ENCODE measurements around the gene ENOX2.
"Not testable (repeated sequence)": the region's sequence is repeated elsewhere in the genome, so short reads cannot be mapped to it uniquely, and the experiment has no call there.

ENOX2 gene

DNA sequence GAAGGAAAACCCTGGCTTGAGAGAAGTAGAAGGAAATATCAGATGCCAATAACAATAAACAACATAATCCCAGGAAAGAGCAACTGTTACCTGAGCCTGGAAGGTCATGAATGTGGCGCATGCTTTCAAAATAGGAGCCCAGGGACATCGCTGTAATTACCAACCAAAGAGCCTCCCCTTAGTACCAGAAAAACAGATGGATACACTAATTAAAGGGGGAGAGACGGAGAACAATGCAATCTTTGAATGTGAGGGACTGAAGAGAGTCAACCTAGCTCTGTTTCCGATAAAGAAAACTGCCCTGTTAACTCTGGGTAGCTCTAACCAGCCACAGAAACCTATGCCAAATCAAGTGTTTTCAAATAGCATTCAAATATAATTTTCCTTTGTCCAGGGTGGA is 161.4 kb downstream of the ENOX2 start:
- peak; percentile 45 for DNase-seq

DNA sequence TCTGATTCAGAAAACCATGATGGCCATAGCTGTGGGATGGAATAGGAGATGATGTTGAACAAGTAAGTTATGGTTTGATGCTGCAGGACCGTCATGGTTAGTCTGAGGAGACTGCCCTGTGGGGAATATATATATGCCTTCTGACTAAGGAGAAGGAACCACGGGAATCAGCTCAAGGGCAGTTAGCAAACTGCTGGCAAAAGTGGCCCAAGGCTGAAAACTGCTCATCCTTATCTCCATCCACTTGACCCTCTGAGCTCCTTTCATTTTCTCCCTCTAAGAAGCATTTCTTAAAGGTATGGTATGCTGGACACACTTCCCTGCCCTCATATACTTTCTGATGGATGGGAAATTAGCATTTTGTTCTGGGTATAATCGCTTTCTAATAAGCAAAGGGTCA is 161.9 kb downstream of the ENOX2 start:
- DNase-seq: no peak

DNA sequence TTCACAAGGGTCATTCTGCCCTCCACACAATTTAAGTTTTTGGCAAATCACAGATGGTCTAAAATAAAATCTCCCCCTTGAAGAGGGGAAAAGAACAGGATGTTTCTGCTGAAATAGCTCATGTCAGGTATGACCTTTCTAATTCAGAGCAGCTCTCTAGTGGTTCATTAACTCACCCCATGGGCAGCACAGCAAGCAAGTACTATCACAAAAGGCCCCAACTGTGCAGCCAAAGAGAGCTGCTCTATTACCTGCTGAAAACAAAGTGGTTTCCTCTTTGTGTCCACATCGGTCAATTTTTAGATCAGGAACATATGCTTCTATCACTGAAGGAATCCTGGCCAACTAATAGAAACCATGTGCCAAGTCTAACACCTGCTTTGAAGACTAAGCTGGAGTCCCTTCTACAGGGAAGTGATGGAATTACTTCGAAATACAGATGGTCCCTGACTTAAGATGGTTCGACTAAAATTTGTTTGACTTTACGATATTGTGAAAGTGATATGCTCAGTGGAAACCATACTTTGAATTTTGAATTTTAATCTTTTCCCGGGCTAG is 164.3 kb downstream of the ENOX2 start:
- DNase-seq: no peak

DNA sequence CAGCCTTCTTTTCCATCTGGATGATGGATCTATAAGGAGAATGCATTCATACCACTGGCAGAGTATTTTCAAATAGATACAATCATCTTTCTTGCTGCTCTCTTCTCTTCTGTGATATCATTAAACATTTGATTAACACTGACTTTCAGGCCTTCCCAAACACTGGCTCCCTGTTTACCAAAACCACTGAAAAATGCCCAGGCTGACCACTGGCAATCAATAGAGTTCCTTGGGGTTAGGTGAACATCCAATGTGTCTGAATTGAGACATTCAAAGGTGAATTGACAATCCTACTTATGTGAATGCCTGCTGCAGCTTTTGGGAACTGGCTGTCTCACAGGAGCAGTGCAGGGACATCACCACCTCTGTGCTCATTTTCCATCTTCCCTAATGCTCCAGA is 168.3 kb downstream of the ENOX2 start:
- no peak for DNase-seq

DNA sequence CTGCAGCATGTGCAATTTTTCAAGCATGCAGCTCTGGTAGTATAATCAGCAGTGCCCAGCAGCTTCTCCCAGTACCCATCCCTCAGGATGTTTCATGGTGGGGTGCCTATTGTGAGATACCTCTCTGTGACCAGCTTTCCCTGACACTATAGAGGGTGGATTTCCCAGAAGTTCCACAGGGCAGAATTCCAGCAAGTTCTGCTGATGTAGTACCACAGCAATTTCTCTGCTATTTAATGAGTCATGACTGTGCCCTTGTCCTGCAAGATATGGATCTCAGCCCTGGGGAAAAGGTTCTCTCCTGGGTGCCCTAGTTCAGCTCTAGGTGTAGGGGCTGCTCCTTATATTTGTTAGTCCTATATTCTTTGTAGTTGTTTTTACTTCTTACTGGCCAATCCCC is 174.8 kb downstream of the ENOX2 start:
- DNase-seq: no peak

DNA sequence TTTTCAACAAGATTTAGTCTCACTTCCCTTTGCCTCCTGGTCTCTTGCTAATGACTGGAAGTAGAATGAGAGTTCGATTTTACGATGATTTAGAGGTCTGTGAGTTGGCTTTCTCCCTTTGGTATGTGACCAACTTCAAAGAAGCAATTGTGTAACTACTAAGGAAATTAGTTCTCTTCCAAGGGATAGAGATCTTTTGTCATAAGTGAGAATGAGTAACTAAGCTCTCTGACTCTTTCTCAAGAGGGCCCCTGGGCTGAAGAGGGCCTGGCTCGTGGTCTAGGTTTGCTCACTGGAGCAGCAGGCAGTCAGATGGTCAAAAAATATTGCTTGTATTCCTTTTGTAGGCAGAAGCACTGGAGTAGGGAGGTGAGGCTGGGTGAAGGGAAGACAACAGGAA is 176.3 kb downstream of the ENOX2 start:
- no peak for DNase-seq

DNA sequence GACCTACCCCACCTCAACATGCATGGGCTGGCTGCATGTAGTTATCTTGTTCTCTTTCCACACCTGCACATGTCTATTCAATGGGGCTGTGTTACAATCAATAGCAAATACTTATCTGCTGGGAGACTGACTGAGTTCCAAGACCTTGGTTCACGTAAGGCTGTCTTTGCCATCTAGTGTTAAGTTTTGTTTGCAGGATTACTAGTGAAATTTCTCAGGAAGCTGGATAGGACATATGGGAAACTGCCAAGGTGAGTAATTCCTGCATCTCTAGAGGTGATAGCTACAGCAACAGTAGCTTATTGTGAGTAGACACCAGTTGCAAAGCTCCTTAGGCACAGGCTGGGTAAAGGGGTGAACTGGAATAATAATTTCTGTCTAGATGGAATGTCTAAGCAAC is 177.5 kb downstream of the ENOX2 start:
- DNase-seq: no peak

DNA sequence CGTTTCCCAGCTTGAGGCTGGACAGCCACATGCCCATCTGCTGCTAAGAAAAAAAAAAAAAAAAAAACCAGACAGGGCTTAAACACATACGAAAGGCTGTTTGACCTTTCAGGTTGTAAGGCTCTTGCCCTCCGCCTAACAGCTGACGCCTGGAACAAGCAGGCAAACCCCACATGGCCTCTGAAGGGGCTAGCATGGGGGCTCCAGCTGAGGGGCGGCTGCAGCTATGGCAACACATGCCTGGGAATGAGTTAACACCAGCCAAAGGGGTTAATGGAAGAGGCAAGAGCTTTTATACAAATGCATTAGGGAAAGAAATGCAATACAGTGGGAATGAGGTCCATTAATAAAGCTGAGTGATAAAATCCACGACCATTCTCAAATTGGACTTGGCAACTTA is 183.6 kb downstream of the ENOX2 start:
- no peak for DNase-seq

DNA sequence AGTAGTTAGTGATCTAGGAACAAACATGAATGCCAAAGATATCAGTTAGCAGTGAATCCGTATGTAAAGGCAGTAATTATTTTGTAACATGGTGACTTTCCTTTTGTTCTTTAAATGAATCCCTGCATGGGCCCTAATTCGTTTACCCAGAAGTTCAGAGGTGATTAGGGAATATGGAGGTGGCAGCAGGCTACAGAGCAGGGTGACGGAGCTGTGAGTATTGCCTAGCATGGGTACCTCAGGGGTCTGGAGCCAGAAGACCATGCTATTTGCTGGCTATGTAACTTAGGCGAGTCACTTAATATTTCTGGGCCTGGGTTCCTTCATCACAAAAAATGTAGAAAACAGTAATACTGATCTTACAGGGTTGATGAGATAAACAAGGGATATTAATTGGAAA is 184.9 kb downstream of the ENOX2 start:
- DNase-seq: no peak

DNA sequence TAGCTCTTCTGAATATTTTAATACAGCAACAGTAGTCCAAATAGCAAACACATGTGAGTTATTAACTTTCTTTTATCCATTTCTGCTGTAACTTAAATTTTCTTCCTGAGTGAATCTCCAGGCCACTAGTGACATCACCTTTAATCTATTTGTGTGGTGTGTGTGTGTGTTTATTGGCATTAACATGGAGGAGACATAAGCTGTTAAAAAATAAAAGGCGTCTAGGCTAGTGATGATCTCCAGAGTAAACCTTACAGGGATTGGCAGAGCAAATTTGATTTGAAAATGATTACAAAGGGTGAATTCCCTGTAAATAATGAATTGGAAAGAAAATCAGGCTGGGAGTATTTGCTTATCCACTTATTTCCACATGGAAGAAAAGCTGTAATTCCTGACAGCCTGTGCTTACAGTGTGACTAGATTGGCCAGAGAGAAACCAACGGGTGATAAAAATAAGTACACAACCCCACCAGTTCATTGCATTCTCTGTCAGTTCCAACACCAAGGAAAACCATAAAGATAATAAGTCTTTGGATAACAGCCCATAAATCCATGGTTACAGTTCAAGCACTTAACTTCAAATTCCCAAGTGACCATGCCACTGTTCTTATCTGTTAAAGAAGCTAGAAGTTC is 186.1 kb downstream of the ENOX2 start:
- DNase-seq: peak; percentile 3

DNA sequence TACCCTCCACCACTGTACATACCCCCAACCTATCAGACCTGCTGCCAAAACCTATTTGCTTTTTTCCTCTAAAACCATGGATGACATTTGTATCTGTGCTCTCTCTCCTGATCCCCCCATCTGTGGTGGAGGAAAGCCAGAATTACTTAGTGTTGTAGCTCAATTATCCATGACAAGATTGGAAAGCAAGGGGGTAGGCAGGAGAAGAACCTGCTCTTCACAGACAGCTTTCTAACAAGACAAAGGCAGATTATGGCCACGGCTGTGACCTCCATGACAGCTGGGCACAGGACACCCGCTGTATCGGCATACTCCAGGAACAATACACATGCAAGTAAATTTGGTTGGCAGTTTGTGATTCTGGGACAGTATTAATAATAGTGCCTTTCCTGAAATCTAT is 186.7 kb downstream of the ENOX2 start:
- DNase-seq: no peak

DNA sequence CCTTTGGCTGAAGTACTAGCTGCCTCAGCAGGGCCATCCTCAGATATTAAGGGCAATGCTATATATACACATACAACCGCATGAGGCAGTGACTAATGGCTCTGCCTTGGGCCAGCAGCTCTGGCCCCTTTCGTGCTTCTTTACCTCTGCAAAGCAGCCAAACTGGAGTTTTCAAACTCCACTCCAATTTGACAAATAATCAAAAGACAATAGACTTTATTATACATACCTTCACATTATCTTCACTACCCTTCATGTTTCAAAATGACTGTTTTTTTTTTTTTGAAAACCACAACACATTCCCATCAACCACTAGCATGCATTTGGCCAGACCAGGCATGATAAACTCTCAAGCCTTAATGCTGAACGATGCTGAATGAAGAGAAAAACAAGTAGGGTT is 187.7 kb downstream of the ENOX2 start:
- no peak for DNase-seq

DNA sequence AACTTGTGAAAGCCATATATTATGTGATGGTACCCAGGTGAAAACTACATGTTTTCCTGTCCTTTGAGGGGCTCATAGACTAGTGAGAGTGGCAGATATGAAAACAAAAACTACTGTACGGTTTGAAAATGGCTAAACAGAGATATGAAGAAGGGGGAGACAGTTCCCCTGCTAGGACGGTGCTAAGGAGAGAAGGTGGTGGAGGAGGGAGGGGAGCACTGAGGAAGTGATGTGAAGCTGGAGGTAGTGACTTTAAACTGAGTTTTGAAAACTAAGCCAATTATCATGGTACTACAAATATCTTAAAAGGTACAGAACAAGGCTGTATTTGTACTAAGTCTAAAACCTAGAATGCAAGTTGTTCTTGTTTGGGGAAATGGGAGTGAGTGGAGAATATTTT is 188.3 kb downstream of the ENOX2 start:
- no peak for DNase-seq

DNA sequence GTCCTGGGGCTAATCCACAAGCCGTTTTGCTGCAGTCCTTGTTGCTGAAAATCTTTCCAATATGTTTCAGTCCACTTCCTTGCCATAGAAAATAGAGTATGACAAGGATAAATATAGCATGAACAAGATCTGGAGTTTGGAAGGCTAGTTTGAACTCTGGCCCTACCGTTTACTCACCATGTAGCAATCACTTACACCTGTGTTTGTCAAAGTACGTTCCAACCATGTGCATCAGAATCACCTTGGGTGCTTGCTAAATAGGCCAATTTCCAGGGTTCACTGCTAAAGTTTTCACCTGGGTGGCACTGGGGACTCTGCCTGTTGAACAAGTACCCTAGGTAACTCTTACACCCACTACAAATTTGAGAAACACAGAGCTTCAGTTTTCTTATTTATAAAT is 188.9 kb downstream of the ENOX2 start:
- DNase-seq: no peak

DNA sequence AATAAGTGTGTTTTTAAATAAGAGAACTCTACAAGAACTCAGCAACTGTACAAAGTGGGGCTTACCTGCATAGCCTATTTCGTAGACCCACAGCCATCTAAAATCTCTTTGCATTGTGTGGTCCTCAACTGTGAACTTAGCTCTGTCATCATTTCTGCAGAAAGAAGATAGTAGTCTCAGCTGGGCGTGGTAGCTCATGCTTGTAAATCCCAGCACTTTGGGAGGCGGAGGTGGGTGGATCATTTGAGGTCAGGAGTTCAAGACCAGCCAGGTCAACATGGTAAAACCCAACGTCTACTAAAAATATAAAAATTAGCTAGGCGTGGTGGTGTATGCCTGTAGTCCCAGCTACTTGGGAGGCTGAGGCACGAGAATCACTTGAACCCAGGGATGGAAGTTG is 193.8 kb downstream of the ENOX2 start:
- not testable (repeated sequence) for DNase-seq

DNA sequence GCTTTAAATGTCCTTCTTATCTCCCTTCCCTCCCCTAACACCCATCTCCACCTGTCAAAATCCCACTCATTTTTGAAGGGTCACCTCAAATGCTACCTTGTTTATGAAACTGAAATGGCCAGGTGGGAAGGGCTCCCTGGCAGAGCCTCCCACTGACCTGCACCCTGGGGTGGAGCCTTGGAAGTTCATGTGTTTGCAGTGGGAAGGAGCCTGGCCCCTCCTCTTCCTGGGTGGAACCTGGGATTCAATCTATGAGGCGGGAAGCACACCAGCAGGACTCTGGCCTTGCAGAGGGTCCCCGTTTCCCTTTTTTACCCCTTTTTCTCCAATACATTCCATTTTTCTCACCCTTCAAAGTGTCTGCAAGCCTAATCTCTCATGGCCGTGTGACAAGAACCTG is 197.4 kb downstream of the ENOX2 start:
- no peak for DNase-seq

DNA sequence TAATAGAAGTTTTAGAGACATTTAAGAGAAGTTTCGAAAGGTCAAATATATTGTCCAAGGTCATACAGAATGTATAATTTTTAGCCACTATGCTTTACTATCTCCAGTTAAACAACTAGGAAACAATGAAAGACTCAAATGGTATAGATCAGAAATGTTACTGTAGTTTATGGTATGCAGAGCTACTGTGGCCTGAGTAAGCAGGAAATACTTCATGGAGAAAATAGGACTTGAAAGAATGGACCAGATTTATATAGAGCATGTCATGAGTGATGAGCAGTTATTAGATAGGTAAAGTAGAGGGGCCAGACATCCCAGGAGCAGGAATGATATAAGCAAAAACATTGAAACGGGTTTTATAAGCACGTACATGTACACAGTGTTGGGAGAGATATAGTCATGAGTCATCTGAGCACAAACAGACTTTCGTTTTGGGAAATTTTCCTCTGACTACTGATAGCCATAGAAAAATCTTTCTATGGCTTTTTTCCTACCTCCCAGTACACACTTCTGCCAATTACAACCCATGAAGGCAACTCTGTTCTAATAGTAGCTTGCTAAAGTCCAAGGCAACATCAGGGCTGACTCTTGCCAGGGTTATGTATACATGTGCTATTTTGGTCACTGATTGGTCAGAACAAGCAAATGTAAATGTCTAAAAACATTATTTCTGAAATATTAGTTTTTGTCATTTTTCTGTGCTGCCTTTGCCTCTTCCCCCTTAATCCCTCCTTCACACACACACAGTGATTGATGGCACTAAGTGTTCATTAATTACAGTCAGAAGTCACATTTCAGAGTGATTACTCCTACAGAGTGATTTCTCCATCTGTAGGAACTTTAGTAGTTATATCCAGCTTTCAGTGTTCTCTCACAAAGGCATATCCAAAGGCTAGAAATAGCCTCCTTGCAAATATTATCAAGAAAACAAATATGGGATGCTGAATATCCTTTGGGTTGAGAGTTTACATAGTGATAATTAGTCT is 198.7 kb downstream of the ENOX2 start:
- DNase-seq: no peak

DNA sequence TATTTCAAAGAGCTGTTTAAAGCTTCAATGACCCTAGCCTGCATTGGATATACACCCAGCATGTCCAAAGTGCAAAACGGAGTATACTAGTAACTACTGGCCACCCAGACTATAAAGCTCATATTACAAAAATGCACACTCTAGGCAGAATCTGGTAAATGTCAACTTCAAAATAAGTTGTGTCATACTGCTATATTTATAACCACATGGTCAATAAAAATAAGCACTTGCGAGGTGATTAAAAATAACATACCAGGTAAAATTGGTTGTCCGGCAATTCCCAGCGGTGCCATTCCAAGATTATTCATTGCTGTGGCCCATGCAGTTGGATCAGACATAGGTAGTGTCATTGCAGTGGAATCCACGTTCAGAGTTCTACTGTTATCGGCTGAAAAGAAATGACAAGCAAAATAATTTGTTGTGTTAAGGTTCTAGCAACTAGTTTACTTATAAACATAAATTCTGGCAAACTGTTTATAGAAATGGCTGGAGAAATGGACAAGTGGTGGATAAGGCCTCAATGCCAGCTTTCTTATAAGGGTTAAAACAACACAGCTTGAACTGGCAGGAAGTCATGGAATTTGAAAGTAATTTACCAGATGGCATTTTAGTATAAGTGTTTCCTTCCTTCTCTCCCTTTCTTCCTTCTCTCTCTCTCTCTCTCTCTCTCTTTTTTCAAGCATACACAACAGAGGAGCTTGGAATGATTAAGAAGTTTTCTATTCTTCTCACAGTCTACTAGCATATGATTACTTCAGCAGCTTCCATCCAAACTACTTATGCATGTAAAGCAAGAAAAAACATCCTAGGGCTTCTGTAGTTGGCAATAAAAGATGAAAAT is 199.9 kb downstream of the ENOX2 start:
- DNase-seq: no peak

DNA sequence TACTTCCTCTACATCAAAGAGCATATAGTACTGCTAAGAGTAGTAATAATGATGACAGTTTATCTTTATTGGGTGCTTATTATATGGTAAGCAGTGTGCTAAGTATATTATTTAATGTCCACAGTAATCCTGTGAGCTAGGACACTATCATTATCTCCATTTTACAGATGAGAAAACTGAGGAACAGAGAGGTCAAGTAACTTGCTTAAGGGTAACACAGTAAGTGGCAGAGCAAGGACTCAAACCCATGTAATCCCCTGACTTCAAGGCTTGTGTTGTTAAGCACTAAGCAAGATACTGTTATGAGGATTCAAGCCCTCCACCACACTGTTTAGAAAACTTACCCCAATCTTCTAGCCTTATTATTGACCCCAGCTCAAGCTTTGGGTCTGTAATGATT is 202.4 kb downstream of the ENOX2 start:
- DNase-seq: no peak

DNA sequence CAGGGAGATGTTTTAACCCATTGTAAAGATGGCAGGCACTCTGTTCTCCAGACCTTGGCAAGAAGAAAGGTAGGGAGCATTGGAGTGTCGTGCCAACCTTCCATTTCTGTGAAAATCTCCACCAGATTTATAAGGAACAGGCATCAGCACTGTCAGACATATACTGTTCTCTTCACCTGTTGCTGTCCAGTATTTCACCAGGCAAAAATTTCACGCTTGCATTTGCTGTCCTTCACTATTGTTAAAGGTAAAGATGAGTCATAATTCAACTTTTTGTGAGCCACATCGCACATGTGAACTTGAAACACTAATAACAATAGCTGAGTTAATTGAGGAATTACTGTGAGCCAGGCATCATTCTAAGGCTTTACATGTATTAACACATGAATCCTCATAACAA is 203.4 kb downstream of the ENOX2 start:
- DNase-seq: no peak

DNA sequence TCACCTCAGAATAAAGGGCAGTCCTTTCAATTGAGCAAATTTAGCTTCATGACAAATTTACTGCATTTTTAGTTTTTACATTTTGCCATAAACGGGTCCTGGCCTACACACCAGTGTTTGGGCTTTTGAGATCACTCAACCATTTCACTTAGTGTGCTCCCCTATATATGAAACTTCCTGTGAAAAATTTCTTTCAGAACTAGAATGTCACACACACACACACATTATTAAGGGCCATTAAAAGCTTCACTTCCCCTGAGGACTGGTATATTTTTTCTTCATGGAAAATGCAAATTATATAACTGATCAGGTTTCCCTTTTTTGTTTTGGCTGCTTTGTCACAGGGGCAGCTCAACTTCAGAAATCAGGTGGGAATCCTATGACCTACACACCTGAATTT is 206.5 kb downstream of the ENOX2 start:
- no peak for DNase-seq

DNA sequence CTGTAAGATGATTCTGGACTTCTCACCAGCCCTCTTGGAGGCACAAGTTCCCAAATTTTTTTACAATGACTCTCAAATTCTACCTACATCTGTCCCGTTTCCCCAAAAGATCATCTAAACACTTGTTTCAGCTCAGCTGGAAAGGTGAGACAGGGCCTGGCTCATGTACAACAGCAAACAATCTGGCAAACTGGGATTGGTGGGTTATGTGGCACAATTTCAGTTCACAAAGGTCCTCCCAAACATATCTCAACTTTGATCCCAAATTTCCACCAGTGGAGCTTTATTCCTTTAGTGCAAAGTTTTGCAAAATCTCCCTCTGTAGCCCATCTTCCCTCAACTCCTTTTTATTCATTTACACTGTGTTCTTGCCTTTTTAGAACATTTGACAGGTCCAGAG is 207.1 kb downstream of the ENOX2 start:
- DNase-seq: no peak

DNA sequence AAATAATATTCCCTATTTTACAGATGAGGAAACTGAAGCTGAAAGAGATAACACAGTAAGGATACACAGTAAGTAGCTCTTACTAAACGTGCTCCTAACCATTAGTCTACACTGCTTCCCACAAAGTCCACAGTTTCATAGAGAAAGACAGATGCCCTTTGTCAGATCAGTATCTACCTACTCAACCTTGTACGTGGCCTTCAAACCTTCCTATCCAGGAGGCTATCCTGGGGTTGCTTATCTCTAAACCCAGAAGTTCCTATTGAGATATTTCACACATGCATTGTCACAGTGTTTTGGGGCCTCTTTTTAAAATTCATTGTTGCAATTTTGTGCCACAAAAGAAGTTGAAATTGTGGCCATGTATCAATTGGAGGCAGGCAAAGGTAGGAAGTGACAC is 208.0 kb downstream of the ENOX2 start:
- no peak for DNase-seq
